WTC11 (cell line): Measurements from ENCODE around the gene ANKRD33B. TPM values are rescaled to one million over a fixed set of nuclear protein-coding genes. Genes with fewer than 3 reads are reported as not detected.

Source experiments
- ATF1 ChIP-seq: sonication (generic); formaldehyde crosslinking; IDR thresholded peaks from 2 replicates; pipeline ENCODE4 v1.8.1; 2023; ENCODE audit warnings: mild to moderate bottlenecking, moderate library complexity, missing genetic modification reagents
- ATF2 ChIP-seq: sonication (generic); formaldehyde crosslinking; IDR thresholded peaks from 2 replicates; pipeline ENCODE4 v1.8.1; 2022; ENCODE audit warnings: low read depth, missing genetic modification reagents, borderline replicate concordance
- CREM ChIP-seq: sonication (generic); formaldehyde crosslinking; IDR thresholded peaks from 2 replicates; pipeline ENCODE4 v1.8.1; 2022; ENCODE audit warnings: mild to moderate bottlenecking, missing genetic modification reagents, moderate library complexity
- E2F1 ChIP-seq: sonication (generic); formaldehyde crosslinking; IDR thresholded peaks from 2 replicates; pipeline ENCODE4 v1.8.0; 2022; ENCODE audit warnings: mild to moderate bottlenecking, missing genetic modification reagents
- ELF4 ChIP-seq: sonication (generic); formaldehyde crosslinking; IDR thresholded peaks from 2 replicates; pipeline ENCODE4 v1.8.1; 2022; ENCODE audit warnings: low read depth, mild to moderate bottlenecking, moderate library complexity, missing genetic modification reagents
- FOXJ3 ChIP-seq: sonication (generic); formaldehyde crosslinking; IDR thresholded peaks from 2 replicates; pipeline ENCODE4 v1.9.0; 2021; ENCODE audit warnings: missing genetic modification reagents, mild to moderate bottlenecking, borderline replicate concordance
- GRHL2 ChIP-seq: fragments of 250-450 bp; sonication (Bioruptor Pico); IDR thresholded peaks from 2 replicates; pipeline ENCODE4 v1.8.0; 2022; ENCODE audit warnings: mild to moderate bottlenecking, moderate library complexity; ENCODE audit not compliant: insufficient replicate concordance, severe bottlenecking
- HMGA2 ChIP-seq: fragments of 250-450 bp; sonication (Bioruptor Pico); IDR thresholded peaks from 2 replicates; pipeline ENCODE4 v1.4.0; 2021; ENCODE audit warnings: mild to moderate bottlenecking, moderate library complexity
- HMGXB4 ChIP-seq: sonication (generic); formaldehyde crosslinking; IDR thresholded peaks from 2 replicates; pipeline ENCODE4 v1.8.1; 2023; ENCODE audit warnings: mild to moderate bottlenecking, moderate library complexity, missing genetic modification reagents
- KAT7 ChIP-seq: sonication (generic); formaldehyde crosslinking; IDR thresholded peaks from 2 replicates; pipeline ENCODE4 v1.8.1; 2023; ENCODE audit warnings: missing genetic modification reagents, mild to moderate bottlenecking, borderline replicate concordance
- MYBL2 ChIP-seq: sonication (generic); formaldehyde crosslinking; IDR thresholded peaks from 2 replicates; pipeline ENCODE4 v1.8.1; 2023; ENCODE audit warnings: mild to moderate bottlenecking, moderate library complexity, missing genetic modification reagents
- NR2C2 ChIP-seq: sonication (generic); formaldehyde crosslinking; IDR thresholded peaks from 2 replicates; pipeline ENCODE4 v1.8.0; 2022; ENCODE audit warnings: mild to moderate bottlenecking, missing genetic modification reagents
- PREB ChIP-seq: sonication (generic); formaldehyde crosslinking; IDR thresholded peaks from 2 replicates; pipeline ENCODE4 v1.8.1; 2022; ENCODE audit warnings: mild to moderate bottlenecking, missing genetic modification reagents, moderate library complexity, borderline replicate concordance
- PRRX2 ChIP-seq: fragments of 250-450 bp; sonication (Bioruptor Pico); IDR thresholded peaks from 2 replicates; pipeline ENCODE4 v1.8.0; 2021; ENCODE audit warnings: mild to moderate bottlenecking
- RORB ChIP-seq: fragments of 250-450 bp; sonication (Bioruptor Pico); IDR thresholded peaks from 2 replicates; pipeline ENCODE4 v1.9.0; 2021; ENCODE audit warnings: mild to moderate bottlenecking
- SOX15 ChIP-seq: fragments of 250-450 bp; sonication (Bioruptor Pico); IDR thresholded peaks from 2 replicates; pipeline ENCODE4 v1.9.0; 2021; ENCODE audit warnings: mild to moderate bottlenecking
- TP53 ChIP-seq: sonication (generic); formaldehyde crosslinking; IDR thresholded peaks from 2 replicates; pipeline ENCODE4 v1.8.1; 2023; ENCODE audit warnings: mild to moderate bottlenecking, missing genetic modification reagents
- ZBTB43 ChIP-seq: sonication (generic); formaldehyde crosslinking; IDR thresholded peaks from 2 replicates; pipeline ENCODE4 v1.8.1; 2023; ENCODE audit warnings: mild to moderate bottlenecking, missing genetic modification reagents
- ZNF219 ChIP-seq: sonication (generic); formaldehyde crosslinking; IDR thresholded peaks from 2 replicates; pipeline ENCODE4 v1.8.0; 2023; ENCODE audit warnings: missing genetic modification reagents, mild to moderate bottlenecking, borderline replicate concordance
- ZNF232 ChIP-seq: sonication (generic); formaldehyde crosslinking; IDR thresholded peaks from 2 replicates; pipeline ENCODE4 v1.8.0; 2022; ENCODE audit warnings: mild to moderate bottlenecking, missing genetic modification reagents
- ZNF263 ChIP-seq: sonication (generic); formaldehyde crosslinking; IDR thresholded peaks from 2 replicates; pipeline ENCODE4 v1.8.1; 2022; ENCODE audit warnings: low read depth, mild to moderate bottlenecking, moderate library complexity, missing genetic modification reagents
- ZNF317 ChIP-seq: sonication (generic); formaldehyde crosslinking; IDR thresholded peaks from 2 replicates; pipeline ENCODE4 v1.8.1; 2023; ENCODE audit warnings: low read depth, mild to moderate bottlenecking, moderate library complexity, missing genetic modification reagents, borderline replicate concordance
- ZNF416 ChIP-seq: fragments of 250-450 bp; sonication (Bioruptor Pico); IDR thresholded peaks from 2 replicates; pipeline ENCODE4 v1.9.0; 2021; ENCODE audit warnings: mild to moderate bottlenecking, inconsistent platforms
- ZNF425 ChIP-seq: fragments of 250-450 bp; sonication (Bioruptor Pico); conservative IDR thresholded peaks from 2 replicates; pipeline ENCODE4 v1.9.0; 2021; ENCODE audit warnings: mild to moderate bottlenecking
- ZNF532 ChIP-seq: fragments of 250-450 bp; sonication (Bioruptor Pico); IDR thresholded peaks from 2 replicates; pipeline ENCODE4 v1.9.0; 2021; ENCODE audit warnings: mild to moderate bottlenecking, borderline replicate concordance
- ZNF671 ChIP-seq: fragments of 250-450 bp; sonication (Bioruptor Pico); IDR thresholded peaks from 2 replicates; pipeline ENCODE4 v1.8.0; 2021; ENCODE audit warnings: mild to moderate bottlenecking
- total RNA-seq: library from RNA; stranded (reverse); gene quantifications from 3 replicates; pipeline ENCODE4 v1.2.3, GENCODE V29; 2021

Gene ANKRD33B
- total RNA-seq, 1 experiment from 2014 or later: 9.2 TPM

GRCh38 chr5:10563110-10563944 lies 543 bp upstream of the ANKRD33B start (continued):
- no peak; the same call in 1 of the 2 replicates for TF ChIP-seq HMGXB4 (CRISPR knock-in tag)
- TF ChIP-seq ATF1 (CRISPR knock-in tag): no peak
- no peak for TF ChIP-seq ZNF232 (CRISPR knock-in tag)
- TF ChIP-seq RORB (CRISPR knock-in tag): no peak
- no peak for TF ChIP-seq ZNF425
- no peak for TF ChIP-seq ATF2 (CRISPR knock-in tag)
- TF ChIP-seq KAT7 (CRISPR knock-in tag): 0 out of 2 replicates have a peak, but pooled peaks have one; percentile 38
- no peak for TF ChIP-seq HMGA2 (CRISPR knock-in tag)
- no peak for TF ChIP-seq ZNF317 (CRISPR knock-in tag)
- no peak for TF ChIP-seq PRRX2 (CRISPR knock-in tag)
- TF ChIP-seq CREM: 0 out of 2 replicates have a peak, but pooled peaks have one; percentile 35
- no peak for TF ChIP-seq NR2C2 (CRISPR knock-in tag)
- TF ChIP-seq SOX15 (CRISPR knock-in tag): no peak
- no peak for TF ChIP-seq ZNF219 (CRISPR knock-in tag)
- no peak for TF ChIP-seq MYBL2 (CRISPR knock-in tag)
- no peak for TF ChIP-seq E2F1 (CRISPR knock-in tag)
- no peak for TF ChIP-seq ZNF671 (CRISPR knock-in tag)
- no peak for TF ChIP-seq ZNF532 (CRISPR knock-in tag)
- no peak for TF ChIP-seq ZNF416 (CRISPR knock-in tag)
- TF ChIP-seq TP53 (CRISPR knock-in tag): peak; percentile 9; the same call in 1 of the 2 replicates
- TF ChIP-seq FOXJ3: no peak
- TF ChIP-seq ZNF263 (CRISPR knock-in tag): no peak; the same call in none of the 2 replicates
- TF ChIP-seq GRHL2 (CRISPR knock-in tag): no peak
- no peak; the same call in 1 of the 2 replicates for TF ChIP-seq ZBTB43 (CRISPR knock-in tag)
- no peak for TF ChIP-seq ELF4 (CRISPR knock-in tag)
- no peak for TF ChIP-seq PREB
